Cardiac muscle cell (in vitro differentiated cells and primary cell): Measurements from ENCODE around the gene OR2G3. TPM values are rescaled to one million over a fixed set of nuclear protein-coding genes. Genes with fewer than 3 reads are reported as not detected.

Source experiments
- DNase-seq, 2 donors: peaks; one replicate each; pipeline versions ENCODE4 v3.0.0 to v3.0.0-alpha.2; 2010 to 2017; ENCODE audit warnings: low read depth in 1 of 2, low spot score in 1 of 2
- H3K27ac ChIP-seq: fragments of 200-600 bp; sonication (generic); 2 replicates; pipeline ENCODE4 v1.5.1; 2016
- H3K27me3 ChIP-seq: fragments of 200-600 bp; sonication (generic); 2 replicates; pipeline ENCODE4 v1.6.0; 2016; ENCODE audit warnings: control low read depth
- H3K36me3 ChIP-seq: fragments of 200-600 bp; sonication (generic); 2 replicates; pipeline ENCODE4 v1.5.1; 2016; ENCODE audit warnings: control low read depth
- H3K4me1 ChIP-seq: fragments of 200-600 bp; sonication (generic); 2 replicates; pipeline ENCODE4 v1.8.1; 2017; ENCODE audit warnings: low read depth, mild to moderate bottlenecking, mixed run types
- H3K4me3 ChIP-seq: fragments of 200-600 bp; sonication (generic); 2 replicates; pipeline ENCODE4 v1.5.1; 2016; ENCODE audit warnings: mild to moderate bottlenecking
- H3K9me3 ChIP-seq: fragments of 200-600 bp; sonication (generic); 2 replicates; pipeline ENCODE4 v1.5.1; 2017; ENCODE audit warnings: low read depth, mild to moderate bottlenecking, control low read depth
- polyA plus RNA-seq: library from polyadenylated mRNA; unstranded; fragments of >200 nt; fragmentation: Nextera tagmentation; extraction: Ambion mirVana; gene quantifications from 2 replicates; pipeline ENCODE4 v1.2.1, GENCODE V29; 2016
- total RNA-seq: library from RNA; depleted of rRNA; stranded (reverse); fragments of >200 nt; gene quantifications from 2 replicates; pipeline ENCODE4 v1.2.3, GENCODE V29; 2016
- TF ChIP-seq, protein P1 (sequence below): IDR thresholded peaks from 2 replicates; pipeline ENCODE4 v1.5.1; 2012; ENCODE audit warnings: low read depth, mild to moderate bottlenecking, low read length

The OR2G3 gene
- total and polyA plus RNA-seq, 2 experiments from 2014 or later: not detected

DNA sequence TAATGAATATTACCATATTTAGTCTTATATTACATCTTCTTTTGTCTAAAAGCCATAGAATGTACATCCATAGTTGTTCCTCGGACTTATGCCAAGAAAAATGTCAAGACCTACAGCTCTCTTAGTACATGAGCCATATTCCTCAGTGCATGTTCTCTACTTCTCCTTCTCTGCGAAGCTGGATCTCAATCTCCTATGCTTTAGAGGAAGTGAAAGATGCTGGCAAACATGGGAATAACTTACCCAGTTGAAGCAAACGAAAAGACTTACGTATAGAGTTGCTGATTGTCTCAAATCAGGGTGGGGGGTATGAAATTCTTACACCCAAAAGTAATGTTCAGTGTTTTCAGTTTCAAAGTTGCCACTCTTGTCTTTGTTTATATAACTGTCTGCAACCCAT, 41.5 kb downstream of the OR2G3 start:
- Histone ChIP-seq H3K9me3 (no peaks in the 10 kb centered on the region), H3K4me1 (no peaks in the 10 kb centered on the region), H3K27ac (no peak overlapping the region), H3K4me3 (no peak overlapping the region), H3K27me3 (no peaks in the 10 kb centered on the region), H3K36me3 (no peaks in the 10 kb centered on the region)
- TF ChIP-seq, protein P1, sequence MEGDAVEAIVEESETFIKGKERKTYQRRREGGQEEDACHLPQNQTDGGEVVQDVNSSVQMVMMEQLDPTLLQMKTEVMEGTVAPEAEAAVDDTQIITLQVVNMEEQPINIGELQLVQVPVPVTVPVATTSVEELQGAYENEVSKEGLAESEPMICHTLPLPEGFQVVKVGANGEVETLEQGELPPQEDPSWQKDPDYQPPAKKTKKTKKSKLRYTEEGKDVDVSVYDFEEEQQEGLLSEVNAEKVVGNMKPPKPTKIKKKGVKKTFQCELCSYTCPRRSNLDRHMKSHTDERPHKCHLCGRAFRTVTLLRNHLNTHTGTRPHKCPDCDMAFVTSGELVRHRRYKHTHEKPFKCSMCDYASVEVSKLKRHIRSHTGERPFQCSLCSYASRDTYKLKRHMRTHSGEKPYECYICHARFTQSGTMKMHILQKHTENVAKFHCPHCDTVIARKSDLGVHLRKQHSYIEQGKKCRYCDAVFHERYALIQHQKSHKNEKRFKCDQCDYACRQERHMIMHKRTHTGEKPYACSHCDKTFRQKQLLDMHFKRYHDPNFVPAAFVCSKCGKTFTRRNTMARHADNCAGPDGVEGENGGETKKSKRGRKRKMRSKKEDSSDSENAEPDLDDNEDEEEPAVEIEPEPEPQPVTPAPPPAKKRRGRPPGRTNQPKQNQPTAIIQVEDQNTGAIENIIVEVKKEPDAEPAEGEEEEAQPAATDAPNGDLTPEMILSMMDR: no peak
- DNase-seq: no peak

DNA sequence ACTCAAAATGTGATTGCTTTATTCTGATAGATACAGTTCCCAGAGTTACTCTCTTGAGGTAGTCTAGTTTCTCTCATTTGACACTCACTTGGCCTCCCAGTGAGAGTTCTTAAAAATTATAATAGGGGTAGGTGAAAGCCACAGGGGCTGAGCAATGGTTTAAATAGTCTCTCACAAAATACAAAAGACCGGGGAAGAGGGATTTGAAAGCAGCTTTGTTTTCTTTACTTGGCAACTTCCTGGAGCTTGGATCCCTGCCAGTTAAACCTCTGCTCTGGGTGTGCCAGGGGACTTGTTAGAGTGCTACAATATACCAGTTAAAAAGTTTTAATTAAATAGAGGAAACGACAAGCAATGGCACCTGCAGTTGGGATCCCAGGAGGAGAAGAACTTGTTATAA, 42.5 kb downstream of the OR2G3 start:
- Histone ChIP-seq H3K4me3 (no peak overlapping the region), H3K9me3 (no peaks in the 10 kb centered on the region), H3K27ac (no peak overlapping the region), H3K36me3 (no peaks in the 10 kb centered on the region), H3K4me1 (no peaks in the 10 kb centered on the region), H3K27me3 (no peaks in the 10 kb centered on the region)
- DNase-seq: no peak
- TF ChIP-seq, protein P1: no peak

GRCh38 chr1:247653040-247653439, 47.7 kb downstream of the OR2G3 start:
- H3K27me3 ChIP-seq: no peaks in the 10 kb centered on the region
- TF ChIP-seq, protein P1: no peak
- H3K27ac ChIP-seq: no peak overlapping the region
- no peak overlapping the region for H3K4me3 ChIP-seq
- no peaks in the 10 kb centered on the region for H3K4me1 ChIP-seq
- no peaks in the 10 kb centered on the region for H3K9me3 ChIP-seq
- no peaks in the 10 kb centered on the region for H3K36me3 ChIP-seq
- no peak for DNase-seq

Other genes with a start within 250 kb of the OR2G3 start
- 0.39 and 1.5 TPM in 2 replicates for gene NLRP3, start 189.4 kb upstream of the OR2G3 start, total RNA-seq
- gene NLRP3, start 189.4 kb upstream of the OR2G3 start, polyA plus RNA-seq: not detected in 2 replicates
- gene OR2B11, start 147.5 kb upstream of the OR2G3 start, total RNA-seq: not detected in 2 replicates
- not detected in 2 replicates for gene OR2B11, start 147.5 kb upstream of the OR2G3 start, polyA plus RNA-seq
- not detected in 2 replicates for gene OR2C3, start 69.1 kb upstream of the OR2G3 start, total RNA-seq
- not detected in 2 replicates for gene OR2C3, start 69.1 kb upstream of the OR2G3 start, polyA plus RNA-seq
- gene GCSAML, start 56.5 kb upstream of the OR2G3 start, total RNA-seq: not detected in 2 replicates
- not detected in 2 replicates for gene GCSAML, start 56.5 kb upstream of the OR2G3 start, polyA plus RNA-seq
- gene OR2G2, start 17.2 kb upstream of the OR2G3 start, total RNA-seq: not detected in 2 replicates
- not detected in 2 replicates for gene OR2G2, start 17.2 kb upstream of the OR2G3 start, polyA plus RNA-seq
- gene OR13G1, start 74.2 kb downstream of the OR2G3 start, total RNA-seq: not detected in 2 replicates
- gene OR13G1, start 74.2 kb downstream of the OR2G3 start, polyA plus RNA-seq: not detected in 2 replicates
- gene OR6F1, start 111.1 kb downstream of the OR2G3 start, total RNA-seq: not detected in 2 replicates
- gene OR6F1, start 111.1 kb downstream of the OR2G3 start, polyA plus RNA-seq: not detected in 2 replicates
- gene OR14K1, start 133.0 kb downstream of the OR2G3 start, total RNA-seq: not detected in 2 replicates
- gene OR14K1, start 133.0 kb downstream of the OR2G3 start, polyA plus RNA-seq: not detected in 2 replicates
- not detected in 2 replicates for gene OR14A2, start 142.6 kb downstream of the OR2G3 start, total RNA-seq
- gene OR14A2, start 142.6 kb downstream of the OR2G3 start, polyA plus RNA-seq: not detected in 2 replicates
- not detected in 2 replicates for gene OR1C1, start 155.0 kb downstream of the OR2G3 start, total RNA-seq
- not detected in 2 replicates for gene OR1C1, start 155.0 kb downstream of the OR2G3 start, polyA plus RNA-seq
- not detected in 2 replicates for gene OR14A16, start 218.5 kb downstream of the OR2G3 start, total RNA-seq
- gene OR14A16, start 218.5 kb downstream of the OR2G3 start, polyA plus RNA-seq: not detected in 2 replicates
- gene OR11L1, start 236.3 kb downstream of the OR2G3 start, total RNA-seq: not detected in 2 replicates
- not detected in 2 replicates for gene OR11L1, start 236.3 kb downstream of the OR2G3 start, polyA plus RNA-seq